Neural cell (in vitro differentiated cells): ENCODE results near the gene PPP6C. TPM values are rescaled to one million over a fixed set of nuclear protein-coding genes. Genes with fewer than 3 reads are reported as not detected.
"Not testable (repeated sequence)": the region's sequence is repeated elsewhere in the genome, so short reads cannot be mapped to it uniquely, and the experiment has no call there.

Source experiments
- H2AFZ ChIP-seq: fragments of 200-600, 300-800 bp; sonication (generic), shearing (Covaris generic); 2 replicates; pipeline ENCODE4 v1.6.0; 2014; ENCODE audit warnings: low read depth, mild to moderate bottlenecking, antibody characterized with exemption, low read length, moderate library complexity
- H3F3A ChIP-seq: fragments of 200-600 bp; shearing (Covaris generic); 2 replicates; pipeline ENCODE4 v1.6.1; 2016; ENCODE audit warnings: mild to moderate bottlenecking, moderate library complexity, mixed read lengths, antibody characterized with exemption, low read length; ENCODE audit not compliant: insufficient read depth, poor library complexity, severe bottlenecking
- H3K27ac ChIP-seq: fragments of 200-600, 300-800 bp; sonication (generic), shearing (Covaris generic); 2 replicates; pipeline ENCODE4 v1.5.1; 2014; ENCODE audit warnings: mild to moderate bottlenecking, low read length, moderate library complexity
- H3K27me3 ChIP-seq: fragments of 300-800, 200-600 bp; sonication (generic), shearing (Covaris generic); 2 replicates; pipeline ENCODE4 v1.6.0; 2014; ENCODE audit warnings: mild to moderate bottlenecking, low read depth, low read length, moderate library complexity; ENCODE audit not compliant: insufficient read depth
- H3K36me3 ChIP-seq: fragments of 300-800, 200-600 bp; sonication (generic), shearing (Covaris generic); 2 replicates; pipeline ENCODE4 v1.5.1; 2014; ENCODE audit warnings: mild to moderate bottlenecking, antibody characterized with exemption, low read length, moderate library complexity; ENCODE audit not compliant: insufficient read depth
- H3K4me2 ChIP-seq: fragments of 300-800, 200-600 bp; sonication (generic), shearing (Covaris generic); 2 replicates; pipeline ENCODE4 v1.6.0; 2014; ENCODE audit warnings: mild to moderate bottlenecking, low read length
- H3K4me3 ChIP-seq: fragments of 300-800, 200-600 bp; sonication (generic), shearing (Covaris generic); 2 replicates; pipeline ENCODE4 v1.5.1; 2014; ENCODE audit warnings: mild to moderate bottlenecking, low read length, moderate library complexity
- H3K79me2 ChIP-seq: fragments of 200-600 bp; shearing (Covaris generic); replicated peaks from 2 replicates; pipeline ENCODE4 v1.6.0; 2014; ENCODE audit warnings: mild to moderate bottlenecking, low read length, moderate library complexity; ENCODE audit not compliant: insufficient read depth
- H3K9ac ChIP-seq: fragments of 300-800, 200-600 bp; sonication (generic), shearing (Covaris generic); 2 replicates; pipeline ENCODE4 v1.6.1; 2016; ENCODE audit warnings: mild to moderate bottlenecking, low read length, mixed read lengths
- H3K9me2 ChIP-seq: fragments of 200-600 bp; shearing (Covaris generic); 2 replicates; pipeline ENCODE4 v1.6.1; 2016; ENCODE audit warnings: mild to moderate bottlenecking, low read length, mixed read lengths; ENCODE audit not compliant: insufficient read depth
- H3K9me3 ChIP-seq: fragments of 200-600, 300-800 bp; sonication (generic), shearing (Covaris generic); 2 replicates; pipeline ENCODE4 v1.6.1; 2016; ENCODE audit warnings: mild to moderate bottlenecking, mixed run types, low read length, moderate library complexity, mixed read lengths
- H4K20me1 ChIP-seq: fragments of 200-600 bp; shearing (Covaris generic); 2 replicates; pipeline ENCODE4 v1.6.1; 2016; ENCODE audit warnings: mild to moderate bottlenecking, mixed run types; ENCODE audit not compliant: insufficient read depth
- EP300 ChIP-seq: fragments of 450-650 bp; conservative IDR thresholded peaks from 2 replicates; pipeline ENCODE4 v1.6.1; 2014; ENCODE audit warnings: antibody characterized with exemption, mild to moderate bottlenecking, moderate library complexity; ENCODE audit not compliant: poor library complexity, severe bottlenecking
- EZH2 ChIP-seq: fragments of 200-600, 300-800 bp; shearing (Covaris generic), sonication (generic); IDR thresholded peaks from 2 replicates; pipeline ENCODE4 v1.6.1; 2014; ENCODE audit warnings: antibody characterized with exemption, low read length, borderline replicate concordance, mild to moderate bottlenecking; ENCODE audit not compliant: insufficient read depth, poor library complexity, severe bottlenecking
- MXI1 ChIP-seq: fragments of 450-650 bp; conservative IDR thresholded peaks from 2 replicates; pipeline ENCODE4 v1.6.1; 2014; ENCODE audit warnings: antibody characterized with exemption, mild to moderate bottlenecking; ENCODE audit not compliant: poor library complexity, severe bottlenecking
- POLR2AphosphoS5 ChIP-seq: IDR thresholded peaks from 2 replicates; pipeline ENCODE4 v1.6.1; 2012
- RAD21 ChIP-seq: fragments of 450-650 bp; conservative IDR thresholded peaks from 2 replicates; pipeline ENCODE4 v1.6.1; 2014; ENCODE audit warnings: antibody characterized with exemption, mild to moderate bottlenecking, moderate library complexity
- SMC3 ChIP-seq: fragments of 450-650 bp; conservative IDR thresholded peaks from 2 replicates; pipeline ENCODE4 v1.6.1; 2014; ENCODE audit warnings: antibody characterized with exemption, mild to moderate bottlenecking, moderate library complexity; ENCODE audit not compliant: poor library complexity
- TAF1 ChIP-seq: IDR thresholded peaks from 2 replicates; pipeline ENCODE4 v1.6.1; 2012; ENCODE audit warnings: low read depth
- polyA plus RNA-seq: library from polyadenylated mRNA; depleted of rRNA; stranded (reverse); fragments of >200 nt; gene quantifications from 2 replicates; pipeline ENCODE4 v1.2.3, GENCODE V29; 2014
- TF ChIP-seq, protein P1 (sequence below): IDR thresholded peaks from 2 replicates; pipeline ENCODE4 v1.6.1; 2012; ENCODE audit warnings: borderline replicate concordance
- TF ChIP-seq, protein P2 (sequence below): fragments of 450-650 bp; IDR thresholded peaks from 2 replicates; pipeline ENCODE4 v1.5.1; 2014; ENCODE audit warnings: antibody characterized with exemption, mild to moderate bottlenecking, moderate library complexity; ENCODE audit not compliant: poor library complexity, severe bottlenecking

The PPP6C gene
- polyA plus RNA-seq, 1 donor from 2014 or later, result 25.1 TPM

DNA sequence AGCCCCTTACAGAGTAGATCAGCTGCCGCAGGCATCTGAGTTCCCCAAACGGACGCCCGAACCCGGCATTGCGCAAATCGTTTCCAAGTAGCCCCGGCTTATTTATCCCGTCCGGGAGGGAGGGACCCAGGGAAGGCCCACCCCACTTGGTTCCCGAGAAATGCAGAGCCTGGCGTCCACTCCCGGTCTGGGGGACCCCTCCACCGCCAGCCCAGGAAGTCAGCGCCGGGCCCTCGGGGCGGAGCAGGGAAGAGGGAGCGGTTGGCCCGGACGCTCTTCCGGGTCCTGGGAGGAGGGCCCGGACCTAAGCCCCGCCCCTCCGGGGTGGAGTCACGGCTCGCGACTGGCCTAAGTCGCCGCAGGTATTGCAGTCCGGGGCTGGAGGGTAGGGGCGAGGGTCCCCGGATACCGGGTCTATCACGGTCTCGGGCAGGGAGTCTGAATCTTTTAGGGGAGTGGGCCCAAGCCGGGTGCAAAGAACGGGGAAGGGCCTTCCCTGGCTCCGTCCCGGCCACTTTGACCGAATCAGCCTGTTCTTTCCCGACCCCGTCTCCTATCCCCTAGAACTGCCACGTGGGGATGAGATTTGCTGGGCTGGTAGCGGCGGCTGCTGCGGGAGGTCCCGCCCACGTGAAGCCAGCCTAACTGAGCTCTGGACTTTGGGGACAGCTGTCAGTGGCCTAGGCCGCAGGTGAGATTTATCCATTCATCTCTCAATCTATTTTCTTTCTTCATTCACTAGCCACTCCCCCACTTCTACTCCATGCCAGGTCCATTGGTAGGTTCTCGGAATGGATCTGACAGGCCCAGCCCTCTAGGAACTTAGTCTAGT, 10.8 kb upstream of the PPP6C start, which contains the start of gene RABEPK:
Gene RABEPK, plus strand, starts transcription at position 327 of the 832 bp plus-strand sequence. CDS start 2,472 bp downstream, outside the sequence.
- peak; percentile 23 for TF ChIP-seq EP300
- peak; percentile 17 for TF ChIP-seq SMC3
- TF ChIP-seq, protein P1, sequence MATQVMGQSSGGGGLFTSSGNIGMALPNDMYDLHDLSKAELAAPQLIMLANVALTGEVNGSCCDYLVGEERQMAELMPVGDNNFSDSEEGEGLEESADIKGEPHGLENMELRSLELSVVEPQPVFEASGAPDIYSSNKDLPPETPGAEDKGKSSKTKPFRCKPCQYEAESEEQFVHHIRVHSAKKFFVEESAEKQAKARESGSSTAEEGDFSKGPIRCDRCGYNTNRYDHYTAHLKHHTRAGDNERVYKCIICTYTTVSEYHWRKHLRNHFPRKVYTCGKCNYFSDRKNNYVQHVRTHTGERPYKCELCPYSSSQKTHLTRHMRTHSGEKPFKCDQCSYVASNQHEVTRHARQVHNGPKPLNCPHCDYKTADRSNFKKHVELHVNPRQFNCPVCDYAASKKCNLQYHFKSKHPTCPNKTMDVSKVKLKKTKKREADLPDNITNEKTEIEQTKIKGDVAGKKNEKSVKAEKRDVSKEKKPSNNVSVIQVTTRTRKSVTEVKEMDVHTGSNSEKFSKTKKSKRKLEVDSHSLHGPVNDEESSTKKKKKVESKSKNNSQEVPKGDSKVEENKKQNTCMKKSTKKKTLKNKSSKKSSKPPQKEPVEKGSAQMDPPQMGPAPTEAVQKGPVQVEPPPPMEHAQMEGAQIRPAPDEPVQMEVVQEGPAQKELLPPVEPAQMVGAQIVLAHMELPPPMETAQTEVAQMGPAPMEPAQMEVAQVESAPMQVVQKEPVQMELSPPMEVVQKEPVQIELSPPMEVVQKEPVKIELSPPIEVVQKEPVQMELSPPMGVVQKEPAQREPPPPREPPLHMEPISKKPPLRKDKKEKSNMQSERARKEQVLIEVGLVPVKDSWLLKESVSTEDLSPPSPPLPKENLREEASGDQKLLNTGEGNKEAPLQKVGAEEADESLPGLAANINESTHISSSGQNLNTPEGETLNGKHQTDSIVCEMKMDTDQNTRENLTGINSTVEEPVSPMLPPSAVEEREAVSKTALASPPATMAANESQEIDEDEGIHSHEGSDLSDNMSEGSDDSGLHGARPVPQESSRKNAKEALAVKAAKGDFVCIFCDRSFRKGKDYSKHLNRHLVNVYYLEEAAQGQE, result peak; percentile 34
- no peak for TF ChIP-seq TAF1
- peak; percentile 93 for TF ChIP-seq MXI1
- no peak for TF ChIP-seq EZH2
- TF ChIP-seq RAD21, result peak; percentile 11
- TF ChIP-seq POLR2AphosphoS5, result no peak
- TF ChIP-seq, protein P2, sequence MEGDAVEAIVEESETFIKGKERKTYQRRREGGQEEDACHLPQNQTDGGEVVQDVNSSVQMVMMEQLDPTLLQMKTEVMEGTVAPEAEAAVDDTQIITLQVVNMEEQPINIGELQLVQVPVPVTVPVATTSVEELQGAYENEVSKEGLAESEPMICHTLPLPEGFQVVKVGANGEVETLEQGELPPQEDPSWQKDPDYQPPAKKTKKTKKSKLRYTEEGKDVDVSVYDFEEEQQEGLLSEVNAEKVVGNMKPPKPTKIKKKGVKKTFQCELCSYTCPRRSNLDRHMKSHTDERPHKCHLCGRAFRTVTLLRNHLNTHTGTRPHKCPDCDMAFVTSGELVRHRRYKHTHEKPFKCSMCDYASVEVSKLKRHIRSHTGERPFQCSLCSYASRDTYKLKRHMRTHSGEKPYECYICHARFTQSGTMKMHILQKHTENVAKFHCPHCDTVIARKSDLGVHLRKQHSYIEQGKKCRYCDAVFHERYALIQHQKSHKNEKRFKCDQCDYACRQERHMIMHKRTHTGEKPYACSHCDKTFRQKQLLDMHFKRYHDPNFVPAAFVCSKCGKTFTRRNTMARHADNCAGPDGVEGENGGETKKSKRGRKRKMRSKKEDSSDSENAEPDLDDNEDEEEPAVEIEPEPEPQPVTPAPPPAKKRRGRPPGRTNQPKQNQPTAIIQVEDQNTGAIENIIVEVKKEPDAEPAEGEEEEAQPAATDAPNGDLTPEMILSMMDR, result no peak
- Histone ChIP-seq H3K9ac (peak within 1 kb of the TSS; percentile 81), H3K4me3 (peak within 1 kb of the TSS; percentile 89), H2AFZ (peak within 1 kb of the TSS; percentile 74), H3K27me3 (no peaks in the 10 kb centered on the region), H3K9me3 (no peaks in the 10 kb centered on the region), H3K36me3 (no peaks in the 10 kb centered on the region), H4K20me1 (no peaks in the 10 kb centered on the region), H3K9me2 (no peaks in the 10 kb centered on the region), H3K79me2 (no peaks in the 10 kb centered on the region), H3K27ac (peak within 1 kb of the TSS; percentile 69), H3F3A (no peaks in the 10 kb centered on the region), H3K4me2 (peak within 1 kb of the TSS; percentile 70)

DNA sequence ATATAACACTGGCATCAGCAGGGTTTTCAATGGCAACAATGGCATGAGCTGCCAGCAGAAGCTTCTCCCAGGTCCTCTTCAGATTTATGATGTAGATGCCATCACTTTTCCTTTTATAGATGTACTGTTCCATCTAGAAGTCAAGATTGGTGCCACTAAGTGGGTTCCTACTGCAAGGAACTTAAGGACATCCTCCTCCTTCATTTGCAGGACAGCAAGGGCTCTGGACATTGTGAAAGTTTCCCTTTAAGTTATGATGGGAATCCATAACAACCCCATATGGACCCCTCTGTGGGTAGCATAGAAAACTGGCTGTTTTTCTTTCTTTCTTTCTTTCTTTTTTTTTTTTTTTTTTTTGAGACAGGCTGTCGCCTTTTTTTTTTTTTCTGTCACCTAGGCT, 6.0 kb upstream of the PPP6C start:
- not testable (repeated sequence) for H3K9me3 ChIP-seq, H3F3A ChIP-seq, H2AFZ ChIP-seq, H3K4me3 ChIP-seq, H3K9ac ChIP-seq, H4K20me1 ChIP-seq, H3K9me2 ChIP-seq, H3K27ac ChIP-seq, H3K27me3 ChIP-seq, H3K36me3 ChIP-seq, H3K4me2 ChIP-seq, H3K79me2 ChIP-seq

DNA sequence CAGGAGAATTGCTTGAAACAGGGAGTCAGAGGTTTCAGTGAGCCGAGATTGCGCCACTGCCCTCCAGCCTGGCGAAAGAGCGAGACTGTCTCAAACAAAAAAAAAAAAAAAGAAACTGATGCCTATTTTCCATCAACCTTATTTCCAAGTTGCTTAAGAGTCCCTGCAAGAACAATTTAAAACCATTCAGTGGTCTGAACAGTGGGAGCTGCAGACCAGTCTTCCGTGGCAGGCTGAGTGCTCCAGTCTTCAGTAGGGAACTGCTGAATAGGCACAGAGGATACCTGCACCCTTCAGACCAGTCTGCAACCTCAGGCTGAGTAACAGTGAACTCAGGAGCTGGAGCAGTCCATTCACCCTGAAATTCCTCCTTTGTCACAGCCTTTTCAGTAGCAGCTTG, 4.9 kb upstream of the PPP6C start:
- not testable (repeated sequence) for H3K27ac ChIP-seq, H3K9ac ChIP-seq, H3K9me2 ChIP-seq, H2AFZ ChIP-seq, H3K9me3 ChIP-seq, H3F3A ChIP-seq, H3K27me3 ChIP-seq, H3K36me3 ChIP-seq, H3K4me3 ChIP-seq, H3K79me2 ChIP-seq, H3K4me2 ChIP-seq, H4K20me1 ChIP-seq
